Large intestine (tissue), 3 donors: Measurements from ENCODE around the gene SCTR. TPM values are rescaled to one million over a fixed set of nuclear protein-coding genes. Genes with fewer than 3 reads are reported as not detected.

Experiments
- DNase-seq, 2 donors: peaks; one replicate each; pipeline versions ENCODE4 v3.0.0 to v3.0.0-alpha.2; 2013
- H3K27ac ChIP-seq: one replicate; pipeline ENCODE4 v1.5.1; 2013; ENCODE audit warnings: low read length
- H3K27me3 ChIP-seq: 2 replicates; pipeline ENCODE4 v1.6.1; 2013; ENCODE audit warnings: low read length; ENCODE audit not compliant: control insufficient read depth, insufficient read depth
- H3K36me3 ChIP-seq: 2 replicates; pipeline ENCODE4 v1.6.1; 2013; ENCODE audit warnings: low read length; ENCODE audit not compliant: control insufficient read depth, insufficient read depth
- H3K4me1 ChIP-seq: one replicate; pipeline ENCODE4 v1.6.1; 2013; ENCODE audit warnings: low read length; ENCODE audit not compliant: control insufficient read depth, insufficient read depth
- H3K4me3 ChIP-seq: one replicate; pipeline ENCODE4 v1.5.1; 2013; ENCODE audit warnings: low read length
- H3K9me3 ChIP-seq: one replicate; pipeline ENCODE4 v1.6.1; 2013; ENCODE audit warnings: mild to moderate bottlenecking, low read depth, low read length, moderate library complexity; ENCODE audit not compliant: control insufficient read depth
- WGBS: methylation state at CpG from one replicate; pipeline ENCODE4 v1.1.5; 2013; ENCODE audit warnings: low lambda C conversion rate; ENCODE audit not compliant: insufficient coverage; 5-methylcytosine and 5-hydroxymethylcytosine counted together
- polyA plus RNA-seq: library from polyadenylated mRNA; unstranded; fragments of 120-200 nt; gene quantifications from one replicate; pipeline ENCODE4 v1.2.1, GENCODE V29; 2013

Gene SCTR
- polyA plus RNA-seq, 1 donor = 62.9 TPM

GRCh38 chr2:119464981-119465380, 59.3 kb downstream of the SCTR start:
- Histone ChIP-seq H3K27me3 (no peaks in the 10 kb centered on the region), H3K27ac (no peak overlapping the region), H3K4me3 (no peak overlapping the region), H3K36me3 (peaks cover 30% of the 10 kb centered on the region), H3K9me3 (no peaks in the 10 kb centered on the region), H3K4me1 (no peaks in the 10 kb centered on the region)
- no CpG with 5 or more reads among the region's 4 CpGs for WGBS
- no peak for DNase-seq

- peaks cover 33% of the 10 kb centered on the region for H3K36me3 ChIP-seq
- H3K27me3 ChIP-seq = no peaks in the 10 kb centered on the region
- no peaks in the 10 kb centered on the region for H3K9me3 ChIP-seq
- no peak overlapping the region for H3K4me3 ChIP-seq
- H3K27ac ChIP-seq = no peak overlapping the region
- H3K4me1 ChIP-seq = no peaks in the 10 kb centered on the region
- no CpG with 5 or more reads among the region's 9 CpGs for WGBS
- DNase-seq = no peak
These were observed 60.3 kb downstream of the SCTR start for GRCh38 chr2:119463990-119464389.

GRCh38 chr2:119463136-119463535, 61.1 kb downstream of the SCTR start:
- no peaks in the 10 kb centered on the region for H3K4me1 ChIP-seq
- no peaks in the 10 kb centered on the region for H3K9me3 ChIP-seq
- no peak overlapping the region for H3K4me3 ChIP-seq
- H3K27ac ChIP-seq = no peak overlapping the region
- no CpG with 5 or more reads among the region's 4 CpGs for WGBS
- H3K36me3 ChIP-seq = peaks cover 30% of the 10 kb centered on the region
- no peak for DNase-seq
- no peaks in the 10 kb centered on the region for H3K27me3 ChIP-seq

- Histone ChIP-seq H3K9me3 (no peaks in the 10 kb centered on the region), H3K27ac (no peak overlapping the region), H3K36me3 (peaks cover 30% of the 10 kb centered on the region), H3K4me3 (no peak overlapping the region), H3K27me3 (no peaks in the 10 kb centered on the region), H3K4me1 (no peaks in the 10 kb centered on the region)
- no peak for DNase-seq
- WGBS = no CpG with 5 or more reads among the region's 7 CpGs
These were observed 61.7 kb downstream of the SCTR start for GRCh38 chr2:119462574-119462973.

GRCh38 chr2:119461811-119462210, 62.5 kb downstream of the SCTR start:
- no peaks in the 10 kb centered on the region for H3K27me3 ChIP-seq
- no peak for DNase-seq
- peaks cover 33% of the 10 kb centered on the region for H3K36me3 ChIP-seq
- no peaks in the 10 kb centered on the region for H3K4me1 ChIP-seq
- H3K4me3 ChIP-seq = no peak overlapping the region
- H3K9me3 ChIP-seq = no peaks in the 10 kb centered on the region
- no peak overlapping the region for H3K27ac ChIP-seq
- no CpG with 5 or more reads among the region's 5 CpGs for WGBS

GRCh38 chr2:119460076-119460475, 64.2 kb downstream of the SCTR start:
- DNase-seq = no peak
- Histone ChIP-seq H3K9me3 (no peaks in the 10 kb centered on the region), H3K27me3 (no peaks in the 10 kb centered on the region), H3K4me3 (no peak overlapping the region), H3K27ac (no peak overlapping the region), H3K4me1 (no peaks in the 10 kb centered on the region), H3K36me3 (peaks cover 29% of the 10 kb centered on the region)
- WGBS = no CpG with 5 or more reads among the region's 2 CpGs

GRCh38 chr2:119455066-119455718, 69.1 kb downstream of the SCTR start:
- WGBS = 80% methylated on average over 9 of the region's 13 CpGs
- Histone ChIP-seq H3K4me3 (no peak overlapping the region), H3K9me3 (no peaks in the 10 kb centered on the region), H3K36me3 (peaks cover 31% of the 10 kb centered on the region), H3K27me3 (no peaks in the 10 kb centered on the region), H3K27ac (no peak overlapping the region), H3K4me1 (no peaks in the 10 kb centered on the region)
- DNase-seq = no peak

GRCh38 chr2:119453972-119454593, 70.2 kb downstream of the SCTR start:
- H3K4me3 ChIP-seq = no peak overlapping the region
- no peaks in the 10 kb centered on the region for H3K27me3 ChIP-seq
- WGBS = no CpG with 5 or more reads among the region's 12 CpGs
- DNase-seq = no peak
- H3K4me1 ChIP-seq = no peaks in the 10 kb centered on the region
- H3K36me3 ChIP-seq = peaks cover 29% of the 10 kb centered on the region
- no peak overlapping the region for H3K27ac ChIP-seq
- H3K9me3 ChIP-seq = no peaks in the 10 kb centered on the region

- no peaks in the 10 kb centered on the region for H3K4me1 ChIP-seq
- H3K4me3 ChIP-seq = no peak overlapping the region
- no peaks in the 10 kb centered on the region for H3K9me3 ChIP-seq
- H3K27me3 ChIP-seq = no peaks in the 10 kb centered on the region
- DNase-seq = no peak
- no CpG with 5 or more reads among the region's 9 CpGs for WGBS
- H3K36me3 ChIP-seq = peaks cover 30% of the 10 kb centered on the region
- no peak overlapping the region for H3K27ac ChIP-seq
These were observed 72.8 kb downstream of the SCTR start for GRCh38 chr2:119451336-119452050.

GRCh38 chr2:119449521-119449920, 74.8 kb downstream of the SCTR start:
- no peaks in the 10 kb centered on the region for H3K9me3 ChIP-seq
- no peak for DNase-seq
- H3K27ac ChIP-seq = no peak overlapping the region
- no peaks in the 10 kb centered on the region for H3K4me1 ChIP-seq
- H3K27me3 ChIP-seq = no peaks in the 10 kb centered on the region
- H3K36me3 ChIP-seq = peaks cover 34% of the 10 kb centered on the region
- H3K4me3 ChIP-seq = no peak overlapping the region
- no CpG with 5 or more reads among the region's 3 CpGs for WGBS
